Measurements from ENCODE around the gene RHBDF1.
"Not testable (repeated sequence)": the region's sequence is repeated elsewhere in the genome, so short reads cannot be mapped to it uniquely, and the experiment has no call there.

Gene RHBDF1

DNA sequence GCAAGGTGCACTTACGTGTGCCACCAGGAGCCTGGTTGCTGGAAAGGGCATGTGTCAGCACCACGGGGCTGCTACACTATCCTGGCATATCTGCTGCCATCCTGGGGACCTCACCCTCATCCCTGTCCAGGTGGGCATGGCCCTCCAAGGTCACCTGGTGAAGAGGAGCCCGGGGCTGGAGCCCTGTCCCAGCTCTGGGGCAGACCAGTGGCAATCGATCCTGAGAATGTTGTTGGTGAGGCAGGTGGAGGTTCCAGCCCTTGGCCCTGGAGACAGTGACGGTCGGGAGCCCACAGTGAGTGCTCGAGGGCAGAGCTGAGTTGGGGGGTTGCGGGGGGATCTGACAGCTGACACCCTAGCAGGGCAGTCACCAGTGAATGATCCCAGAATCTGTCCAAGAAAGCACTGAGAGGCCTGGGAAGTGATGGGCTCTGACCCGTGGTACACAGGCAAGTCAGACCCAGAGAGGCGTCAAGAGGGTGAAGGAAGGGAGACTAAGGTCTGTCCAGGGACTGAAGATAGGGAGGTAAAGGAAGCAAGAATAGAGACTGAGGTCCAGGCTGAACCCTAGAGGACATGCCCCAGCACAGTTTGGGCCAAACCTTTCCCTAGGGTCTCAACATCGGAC, 36.6 kb downstream of the RHBDF1 start:
- no peak for DNase-seq (ENCODE audit: low read depth)

DNA sequence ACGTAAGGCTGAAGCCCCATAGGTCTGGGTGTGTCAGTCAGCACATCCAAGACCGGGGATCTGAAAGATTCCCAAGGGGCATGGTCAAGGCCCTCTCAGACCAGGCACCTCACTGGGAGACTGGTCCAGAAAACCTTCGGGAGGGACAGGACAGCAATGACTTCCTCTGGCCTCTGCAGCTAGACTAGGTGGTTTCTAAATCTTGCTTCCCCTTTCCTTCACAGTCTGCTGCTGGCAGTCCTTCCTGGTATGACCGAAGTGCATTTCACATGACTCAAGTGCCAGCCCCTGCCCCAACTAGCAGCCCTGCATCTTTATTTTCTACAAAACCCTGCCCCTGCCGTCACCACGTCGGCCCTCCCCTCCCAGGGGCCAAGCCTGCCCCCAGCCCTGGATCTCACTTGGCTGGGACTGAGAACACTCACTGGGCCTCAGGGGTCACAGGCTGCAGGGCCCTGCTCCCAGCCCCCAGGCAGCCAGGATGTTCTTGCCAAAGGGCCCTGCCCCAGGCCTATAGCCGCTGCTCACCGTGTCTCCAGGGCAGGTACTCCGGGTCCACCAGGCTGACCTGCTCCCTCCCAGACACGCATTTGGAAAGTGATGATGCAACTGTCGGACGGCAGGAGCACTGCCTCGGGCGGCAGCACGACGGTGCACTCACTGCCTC, 37.3 kb downstream of the RHBDF1 start:
- DNase-seq (ENCODE audit: low read depth), result no peak

DNA sequence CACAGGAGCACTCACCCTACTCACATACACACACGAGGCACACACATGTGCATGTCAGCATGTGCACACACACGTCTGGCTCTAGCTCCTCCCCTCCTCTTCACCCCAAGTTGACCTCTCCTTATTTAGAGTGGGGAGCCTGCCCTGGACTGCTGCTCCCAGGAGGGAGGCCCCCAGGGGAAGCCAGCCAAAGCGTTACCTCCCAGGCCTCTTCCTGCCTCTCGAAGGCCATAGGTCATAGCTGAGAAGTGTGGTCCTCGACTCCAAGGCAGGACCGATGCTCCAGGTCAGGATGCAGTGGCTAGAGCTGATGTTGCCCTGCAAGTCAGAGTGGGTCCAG, 37.8 kb downstream of the RHBDF1 start:
- no peak for DNase-seq (ENCODE audit: low read depth)

DNA sequence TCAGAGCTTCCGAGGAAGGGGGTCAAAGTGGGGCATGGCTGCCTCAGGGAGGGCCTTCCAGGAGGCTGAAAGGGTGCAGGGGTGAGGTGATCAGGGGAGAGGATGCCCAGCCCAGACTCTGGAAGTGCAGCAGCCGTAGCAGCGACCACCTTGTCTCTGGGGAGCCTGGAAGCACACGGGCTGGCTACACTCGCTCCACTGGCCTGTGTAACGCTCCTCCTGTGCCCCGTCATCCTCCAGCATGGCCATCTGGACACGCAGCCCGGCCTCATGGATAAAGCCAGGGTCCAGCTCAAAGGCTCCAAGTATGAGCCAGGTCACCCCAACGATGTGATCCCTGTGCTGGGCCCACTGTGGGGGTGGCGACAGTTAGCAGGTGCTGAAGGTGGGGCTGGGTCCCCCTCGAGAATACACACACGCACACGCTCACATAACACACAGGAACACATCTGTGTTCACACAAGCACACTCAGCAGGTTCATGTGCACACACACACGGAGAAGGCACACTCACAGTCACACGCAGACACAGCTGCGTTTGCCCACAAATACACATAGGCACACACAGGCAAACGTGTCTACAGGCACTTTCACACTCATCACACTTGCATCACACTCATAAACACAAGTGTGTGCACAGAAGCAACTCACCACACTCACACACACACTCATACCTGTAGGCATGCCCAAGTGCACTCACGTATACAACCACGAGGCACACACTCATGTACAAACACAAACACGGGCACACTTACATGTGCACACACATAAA, 38.4 kb downstream of the RHBDF1 start:
- DNase-seq (ENCODE audit: low read depth), result no peak

DNA sequence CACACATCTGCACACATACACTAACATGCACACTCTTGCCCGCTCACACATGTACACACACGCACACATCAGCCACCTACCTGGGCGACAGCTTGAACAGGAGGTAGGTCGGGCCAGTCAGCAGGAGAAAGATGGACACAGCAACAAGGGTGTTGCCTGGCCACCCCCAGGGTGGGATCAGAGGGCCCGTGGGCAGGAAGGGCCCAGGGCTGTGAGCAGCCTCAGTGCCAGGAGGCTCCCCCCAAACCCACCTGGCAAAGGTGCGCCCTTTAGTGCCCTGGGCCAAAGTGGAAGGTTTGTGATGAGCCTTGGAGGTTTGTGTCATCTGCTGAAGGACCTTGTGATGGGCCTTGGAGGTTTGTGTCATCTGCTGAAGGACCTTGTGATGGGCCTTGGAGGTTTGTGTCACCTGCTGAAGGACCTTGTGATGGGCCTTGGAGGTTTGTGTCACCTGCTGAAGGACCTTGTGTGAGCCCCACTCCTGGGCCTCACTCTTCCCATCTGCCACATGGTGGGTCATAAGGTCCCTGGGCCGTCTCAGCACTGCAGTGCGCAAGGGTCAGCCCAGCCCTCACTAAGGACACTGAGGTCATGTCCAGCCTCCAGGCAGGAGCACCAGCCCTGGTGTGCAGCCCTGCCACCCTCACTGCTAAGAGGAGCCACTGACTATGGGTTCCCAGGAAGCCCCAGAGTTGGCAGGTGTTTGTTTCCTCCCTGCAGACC, 39.1 kb downstream of the RHBDF1 start:
- not testable (repeated sequence) for DNase-seq (ENCODE audit: low read depth)

DNA sequence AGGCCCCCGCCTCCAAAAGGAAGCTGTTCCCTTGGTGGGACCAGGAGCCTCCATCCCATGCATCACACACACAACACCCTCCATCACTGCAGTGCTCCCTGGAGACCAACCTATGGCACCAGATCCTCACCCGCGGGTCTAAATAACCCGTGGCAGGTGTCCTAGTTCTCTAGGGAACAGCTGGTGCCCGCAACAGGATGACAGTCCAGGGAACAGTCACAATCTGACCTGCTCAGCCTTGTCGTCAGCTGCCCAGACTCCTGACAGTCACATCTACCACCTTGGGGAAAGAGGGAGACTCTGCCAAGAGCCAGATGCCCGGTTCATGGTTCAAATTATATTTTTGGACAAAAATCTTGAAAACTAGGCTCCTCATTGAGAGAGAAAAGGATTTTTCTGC, 41.8 kb downstream of the RHBDF1 start:
- not testable (repeated sequence) for DNase-seq (ENCODE audit: low read depth)

DNA sequence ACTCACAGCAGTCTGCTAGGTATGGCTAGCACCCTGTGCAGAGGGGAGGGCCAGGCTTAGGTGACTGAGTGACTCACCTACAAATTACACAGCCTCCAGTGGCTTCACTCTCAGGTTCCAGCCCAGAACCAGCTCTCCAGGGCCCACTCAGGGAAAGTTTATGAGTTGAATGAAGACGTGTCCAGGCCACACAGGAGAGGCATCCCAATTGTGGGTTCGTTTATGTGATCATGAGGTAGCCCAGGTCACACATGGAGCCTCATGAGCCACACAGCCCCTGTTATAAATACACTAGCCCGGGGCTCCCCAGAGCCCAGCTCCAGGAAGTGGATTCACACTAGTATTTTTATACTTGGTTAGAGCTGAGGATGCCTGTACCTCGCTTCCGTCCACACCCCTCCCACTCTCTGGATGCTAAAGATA, 46.5 kb downstream of the RHBDF1 start:
- not testable (repeated sequence) for DNase-seq (ENCODE audit: low read depth)

DNA sequence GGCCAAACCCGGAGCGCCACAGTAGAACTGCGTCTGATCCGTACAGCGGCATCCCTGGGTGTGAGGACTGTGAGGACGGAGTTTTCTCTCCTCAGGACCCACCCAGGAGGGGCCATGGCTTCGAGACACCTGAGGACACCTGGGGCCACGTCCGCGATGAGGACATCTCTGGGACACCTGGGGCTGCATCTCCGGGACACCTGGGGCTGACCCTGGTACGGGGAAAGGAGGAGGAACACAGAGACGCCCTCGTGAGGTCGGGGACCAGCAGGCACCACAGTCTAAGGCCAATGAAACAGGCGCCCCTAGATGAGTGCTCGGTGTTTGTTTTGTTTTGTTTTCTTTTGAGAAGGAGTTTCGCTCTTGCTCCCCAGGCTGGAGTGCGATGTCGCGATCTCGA, 48.3 kb downstream of the RHBDF1 start:
- DNase-seq (ENCODE audit: low read depth), result not testable (repeated sequence)

DNA sequence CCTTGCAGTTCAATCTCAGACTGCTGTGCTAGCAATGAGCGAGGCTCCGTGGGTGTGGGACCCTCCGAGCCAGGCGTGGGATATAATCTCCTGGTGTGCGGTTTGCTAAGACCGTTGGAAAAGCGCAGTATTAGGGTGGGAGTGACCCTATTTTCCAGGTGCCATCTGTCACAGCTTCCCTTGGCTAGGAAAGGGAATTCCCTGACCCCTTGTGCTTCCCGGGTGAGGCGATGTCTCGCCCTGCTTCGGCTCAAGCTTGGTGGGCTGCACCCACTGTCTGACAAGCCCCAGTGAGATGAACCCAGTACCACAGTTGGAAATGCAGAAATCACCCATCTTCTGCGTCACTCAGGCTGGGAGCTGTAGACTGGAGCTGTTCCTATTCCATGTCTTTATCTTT, 51.5 kb downstream of the RHBDF1 start:
- not testable (repeated sequence) for DNase-seq (ENCODE audit: low read depth)

DNA sequence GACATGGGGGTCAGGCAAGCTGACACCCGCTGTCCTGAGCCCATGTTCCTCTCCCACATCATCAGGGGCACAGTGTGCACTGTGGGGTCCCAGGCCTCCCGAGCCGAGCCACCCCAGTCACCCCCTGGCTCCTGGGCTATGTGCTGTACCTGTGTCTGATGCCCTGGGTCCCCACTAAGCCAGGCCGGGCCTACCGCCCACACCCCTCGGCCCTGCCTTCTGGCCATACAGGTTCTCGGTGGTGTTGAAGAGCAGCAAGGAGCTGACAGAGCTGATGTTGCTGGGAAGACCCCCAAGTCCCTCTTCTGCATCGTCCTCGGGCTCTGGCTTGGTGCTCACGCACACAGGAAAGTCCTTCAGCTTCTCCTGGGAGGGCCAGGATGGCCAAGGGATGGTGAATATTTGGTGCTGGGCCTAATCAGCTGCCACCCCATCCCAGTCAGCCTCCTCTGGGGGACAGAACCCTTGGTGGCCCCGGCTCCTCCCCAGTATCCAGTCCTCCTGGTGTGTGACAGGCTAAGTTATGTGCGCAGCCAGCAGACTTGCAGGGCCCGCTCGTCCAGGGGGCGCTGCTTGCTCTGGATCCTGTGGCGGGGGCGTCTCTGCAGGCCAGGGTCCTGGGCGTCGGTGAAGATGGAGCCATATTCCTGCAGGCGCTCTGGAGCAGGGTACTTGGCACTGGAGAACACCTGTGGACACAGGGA, 55.2 kb downstream of the RHBDF1 start:
- DNase-seq (ENCODE audit: low read depth), result not testable (repeated sequence)

DNA sequence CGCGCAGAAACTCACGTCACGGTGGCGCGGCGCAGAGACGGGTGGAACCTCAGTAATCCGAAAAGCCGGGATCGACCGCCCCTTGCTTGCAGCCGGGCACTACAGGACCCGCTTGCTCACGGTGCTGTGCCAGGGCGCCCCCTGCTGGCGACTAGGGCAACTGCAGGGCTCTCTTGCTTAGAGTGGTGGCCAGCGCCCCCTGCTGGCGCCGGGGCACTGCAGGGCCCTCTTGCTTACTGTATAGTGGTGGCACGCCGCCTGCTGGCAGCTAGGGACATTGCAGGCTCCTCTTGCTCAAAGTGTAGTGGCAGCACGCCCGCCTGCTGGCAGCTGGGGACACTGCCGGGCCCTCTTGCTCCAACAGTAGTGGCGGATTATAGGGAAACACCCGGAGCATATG, 61.7 kb downstream of the RHBDF1 start:
- DNase-seq (ENCODE audit: low read depth), result not testable (repeated sequence)

DNA sequence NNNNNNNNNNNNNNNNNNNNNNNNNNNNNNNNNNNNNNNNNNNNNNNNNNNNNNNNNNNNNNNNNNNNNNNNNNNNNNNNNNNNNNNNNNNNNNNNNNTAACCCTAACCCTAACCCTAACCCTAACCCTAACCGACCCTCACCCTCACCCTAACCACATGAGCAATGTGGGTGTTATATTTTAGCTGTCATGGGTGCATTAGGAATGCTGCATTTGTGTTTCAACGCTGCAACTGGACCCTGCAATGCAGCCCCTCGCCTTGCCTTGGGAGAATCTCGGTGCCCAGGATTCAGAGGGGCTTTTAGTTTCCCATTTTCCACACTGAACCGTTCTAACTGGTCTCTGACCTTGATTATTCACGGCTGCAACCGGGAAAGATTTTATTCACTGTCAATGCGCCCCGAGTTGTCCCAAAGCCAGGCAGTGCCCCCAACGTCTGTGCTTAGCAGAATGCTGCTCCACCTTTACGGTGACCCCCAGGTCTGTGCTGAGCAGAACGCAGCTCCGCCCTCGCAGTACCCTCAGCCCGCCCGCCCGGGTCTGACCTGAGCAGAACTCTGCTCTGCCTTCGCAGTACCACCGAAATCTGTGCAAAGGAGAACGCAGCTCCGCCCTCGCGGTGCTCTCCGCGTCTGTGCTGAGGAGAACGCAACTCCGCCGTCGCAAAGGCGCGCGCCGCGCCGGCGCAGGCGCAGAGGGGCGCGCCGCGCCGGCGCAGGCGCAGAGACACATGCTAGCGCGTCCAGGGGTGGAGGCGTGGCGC, 62.3 kb downstream of the RHBDF1 start:
- no peak for DNase-seq (ENCODE audit: low read depth)

All from GM04504 (cell line).